HG03066 (cell line): ENCODE results near the gene COA1.
A peak's percentile ranks its signal among the peaks of the same experiment; 100 is the strongest.
"Not testable (repeated sequence)": the region's sequence is repeated elsewhere in the genome, so short reads cannot be mapped to it uniquely, and the experiment has no call there.

Source experiments
- ATAC-seq: cut with Tn5 transposase; IDR thresholded peaks from one replicate; pipeline ENCODE4 v1.9.1; 2021; ENCODE audit warnings: low read depth; ENCODE audit not compliant: unreplicated experiment

The COA1 gene

DNA sequence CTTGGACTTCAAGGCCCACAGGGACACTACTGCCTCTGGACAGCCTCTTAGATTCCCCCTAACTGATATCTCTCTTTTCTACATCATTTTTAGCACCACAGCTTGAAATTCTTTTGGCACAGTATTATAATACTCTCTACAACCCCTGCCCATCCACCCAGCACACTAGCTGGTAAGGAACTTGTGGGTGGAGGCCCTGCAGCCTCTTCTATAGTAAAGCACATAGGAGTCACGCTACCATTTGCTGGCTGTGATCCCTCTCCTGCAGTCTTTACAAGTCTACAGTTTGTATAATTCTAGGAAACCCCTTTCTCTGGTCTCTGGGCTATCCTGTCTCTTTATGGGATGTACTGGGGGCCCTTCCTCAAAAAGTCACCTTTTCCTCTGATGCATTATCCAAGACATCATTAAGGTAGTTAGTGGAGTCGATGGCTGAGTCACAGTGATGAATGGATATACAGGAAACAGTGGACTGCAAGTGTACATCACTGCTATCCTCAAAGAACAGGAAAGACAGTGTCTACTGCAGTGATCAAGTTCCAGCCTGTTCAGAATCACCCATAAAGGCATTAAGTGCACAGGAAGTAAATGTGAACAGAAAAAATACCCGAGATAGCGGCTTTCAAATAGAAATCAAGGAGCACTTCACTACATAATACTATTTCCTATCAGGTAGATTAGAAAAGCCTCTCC is 92.1 kb downstream of the COA1 start:
- ATAC-seq, result no peak

DNA sequence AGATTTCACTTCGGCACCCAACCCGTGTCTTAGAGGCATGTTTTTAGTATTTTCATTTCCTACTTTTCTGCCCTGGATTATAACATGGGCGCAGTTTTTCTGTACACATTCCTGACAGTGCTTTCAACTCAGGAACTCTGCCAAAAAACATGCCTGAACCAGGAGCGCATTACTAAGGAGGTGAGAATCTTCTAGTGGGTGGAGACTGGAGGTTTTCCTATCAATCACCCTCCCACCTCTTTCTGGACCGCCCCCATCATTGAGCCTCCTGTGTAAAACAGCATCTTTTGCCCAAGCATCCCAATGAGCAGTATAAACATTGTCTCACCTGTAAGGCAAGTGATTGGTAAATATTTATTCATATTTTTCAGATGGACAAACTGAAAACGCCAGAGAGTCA is 93.2 kb downstream of the COA1 start:
- no peak for ATAC-seq

- no peak for ATAC-seq
Observed at GRCh38 chr7:43634384-43634783, 94.9 kb downstream of the COA1 start.

DNA sequence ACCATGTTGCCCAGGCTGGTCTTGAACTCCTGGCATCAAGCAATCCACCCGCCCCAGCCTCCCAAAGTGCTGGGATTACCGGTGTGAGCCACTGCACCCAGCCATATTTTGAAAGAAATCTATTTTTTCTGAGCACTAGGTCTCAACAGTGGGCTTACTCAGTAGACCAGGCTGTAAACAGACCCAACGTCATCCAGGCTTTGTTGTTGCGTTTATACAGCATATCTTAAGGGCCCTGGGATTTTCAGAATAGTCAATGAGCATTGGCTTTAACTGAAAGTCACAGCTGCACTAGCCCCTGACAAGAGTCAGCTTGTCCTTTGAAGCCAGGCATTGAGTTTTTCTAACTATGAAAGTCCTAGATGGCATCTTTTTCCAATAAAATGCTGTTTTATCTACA is 96.6 kb downstream of the COA1 start:
- no peak for ATAC-seq

DNA sequence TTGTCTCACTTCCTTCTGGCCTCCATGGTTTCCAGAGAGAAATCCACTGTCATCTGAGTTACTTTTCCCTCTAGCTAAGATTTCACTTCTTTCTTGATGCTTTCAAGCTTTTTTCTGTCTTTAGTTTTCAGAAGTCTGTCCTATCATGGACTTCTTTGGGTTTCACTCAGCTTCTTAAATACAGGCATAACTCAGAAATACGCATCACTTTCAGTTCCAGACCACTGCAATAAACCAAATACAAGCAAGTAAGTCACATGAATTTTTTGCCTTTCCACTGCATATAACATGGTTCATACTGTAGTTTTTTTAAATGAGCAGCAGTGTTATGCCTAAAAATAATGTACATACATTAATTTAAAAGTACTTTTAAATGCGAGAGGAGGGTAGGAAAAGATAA is 97.8 kb downstream of the COA1 start:
- ATAC-seq, result no peak

GRCh38 chr7:43630482-43630881 is 98.8 kb downstream of the COA1 start:
- no peak for ATAC-seq

GRCh38 chr7:43629857-43630256 is 99.5 kb downstream of the COA1 start:
- ATAC-seq, result no peak

- no peak for ATAC-seq
Observed at GRCh38 chr7:43628431-43628830, 100.9 kb downstream of the COA1 start.

GRCh38 chr7:43627798-43628197 is 101.5 kb downstream of the COA1 start:
- not testable (repeated sequence) for ATAC-seq

DNA sequence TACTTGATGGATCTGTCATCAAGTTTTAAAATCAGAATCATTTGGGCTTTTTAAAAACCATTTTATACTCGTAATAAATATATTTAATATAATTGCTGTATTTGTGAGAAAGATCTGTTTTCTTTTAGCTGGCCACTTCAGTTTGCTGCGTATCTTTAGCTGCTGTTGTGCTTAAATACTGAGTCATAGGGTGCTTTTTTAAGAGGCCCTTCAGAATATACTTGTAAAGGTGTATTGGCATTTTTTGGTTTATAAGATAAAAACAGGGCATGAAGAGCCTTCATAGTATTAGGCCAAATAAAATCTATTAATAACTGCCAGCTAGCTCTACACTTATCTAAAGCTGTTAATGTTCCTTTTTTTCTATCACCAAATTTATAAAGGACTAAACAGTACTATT is 102.6 kb downstream of the COA1 start:
- no peak for ATAC-seq

- ATAC-seq, result no peak
Observed at GRCh38 chr7:43625980-43626379, 103.3 kb downstream of the COA1 start.

DNA sequence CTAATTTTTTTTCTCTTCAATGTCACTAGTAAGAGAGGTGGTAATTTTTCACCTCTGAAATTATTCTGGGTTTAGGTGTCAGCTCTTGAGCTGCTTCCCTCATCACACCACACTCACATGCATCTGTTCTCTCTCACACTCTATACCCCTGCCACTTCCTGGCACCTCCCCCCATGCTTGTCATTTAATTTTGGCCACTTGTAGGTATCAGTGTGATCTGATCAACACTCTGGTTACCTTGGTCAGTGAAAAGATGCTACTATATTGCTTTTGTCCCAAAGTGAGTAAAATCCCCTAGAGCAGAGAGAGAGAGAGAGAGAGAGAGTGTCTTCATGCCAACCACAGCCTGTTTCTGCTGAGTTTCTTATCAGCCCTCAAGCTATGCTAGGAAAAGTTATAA is 103.9 kb downstream of the COA1 start:
- ATAC-seq, result peak; percentile 41

DNA sequence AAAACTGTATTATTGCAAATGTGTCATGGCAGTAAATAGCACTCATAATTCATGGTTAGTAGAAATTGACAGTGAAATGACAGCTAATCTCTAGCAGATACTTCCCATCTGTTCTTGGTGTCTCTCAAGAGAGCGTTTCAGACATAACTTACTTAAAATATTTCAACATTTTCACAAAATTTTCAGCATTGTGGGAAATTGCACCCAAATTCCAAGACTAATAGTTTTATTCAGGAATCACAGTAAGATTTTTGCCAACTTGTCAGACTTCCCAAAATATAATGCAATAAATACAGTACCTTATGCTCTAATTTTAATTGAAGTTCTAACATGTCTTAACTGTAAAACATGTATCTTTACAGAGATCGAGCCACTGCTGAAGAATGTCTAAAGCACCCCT is 105.2 kb downstream of the COA1 start:
- ATAC-seq, result no peak

DNA sequence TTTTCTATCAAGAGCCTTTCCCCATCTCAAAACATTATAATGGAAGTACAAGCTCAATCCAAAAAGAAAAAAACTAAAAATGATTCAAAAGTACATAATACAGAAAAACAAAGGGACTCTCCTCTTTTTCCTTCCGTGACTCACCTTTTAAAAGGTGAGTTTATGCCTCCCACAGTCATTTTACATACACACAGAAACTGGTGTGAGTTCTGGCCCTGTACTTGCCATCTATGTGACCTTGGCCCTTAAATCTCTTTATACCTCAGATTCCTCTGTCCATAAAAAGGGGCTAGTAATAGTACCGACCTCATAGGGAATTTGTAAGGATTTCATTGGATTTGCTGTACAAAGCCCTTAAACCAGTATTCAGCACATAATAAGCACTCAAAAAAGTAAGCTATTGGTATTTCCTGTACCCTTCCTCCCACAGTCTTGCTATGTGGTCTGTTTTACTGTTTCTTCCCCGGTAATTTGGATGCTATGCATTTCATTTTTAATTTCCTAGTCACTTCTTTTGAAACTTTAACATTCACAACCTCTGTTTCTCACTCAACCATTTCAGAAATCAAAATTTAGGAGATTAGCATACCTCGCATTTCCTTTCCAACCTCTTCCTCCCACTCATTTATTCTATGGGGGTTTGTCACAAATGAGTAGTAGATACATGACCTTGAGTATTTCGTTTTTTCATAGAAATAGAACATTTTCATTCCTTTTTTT is 107.4 kb downstream of the COA1 start:
- ATAC-seq, result no peak

GRCh38 chr7:43619213-43620012 is 109.9 kb downstream of the COA1 start:
- ATAC-seq, result no peak

DNA sequence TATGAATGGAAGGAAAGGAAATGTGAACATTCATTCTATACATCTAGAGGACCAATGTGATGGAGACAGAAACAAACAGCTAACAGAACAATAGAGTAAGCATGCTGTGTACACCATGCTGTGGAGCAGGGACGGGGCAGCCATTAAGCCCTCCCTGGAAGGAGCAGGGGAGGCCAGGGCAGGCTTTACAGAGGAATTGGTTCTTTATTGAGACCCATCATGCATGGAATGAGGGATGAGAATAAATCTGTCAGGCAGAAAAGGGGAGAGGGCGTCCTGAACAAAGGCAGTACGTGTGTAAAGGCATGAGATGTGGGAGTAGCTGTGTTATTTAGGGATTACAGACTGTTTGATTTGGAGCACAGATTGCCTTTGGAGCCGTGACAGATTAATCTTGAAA is 111.2 kb downstream of the COA1 start:
- ATAC-seq, result no peak

DNA sequence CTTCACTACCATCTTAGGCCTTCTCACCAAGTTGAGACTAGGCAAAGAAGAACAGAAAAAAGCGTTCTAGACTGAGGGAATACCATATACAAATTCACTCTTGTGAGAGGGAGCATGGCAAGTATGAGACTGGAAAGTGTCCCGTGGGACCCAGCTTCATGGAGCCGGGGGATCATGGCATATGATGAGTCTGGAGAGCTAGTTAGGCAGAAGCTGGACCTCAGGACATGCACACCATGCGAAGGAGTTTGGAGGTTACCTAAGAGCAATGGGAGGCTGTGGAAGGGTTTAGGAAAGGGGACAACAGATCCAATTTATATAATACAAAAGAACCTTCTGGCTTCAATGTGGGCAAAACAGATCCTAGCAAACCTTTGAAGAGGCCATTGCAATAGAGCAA is 112.3 kb downstream of the COA1 start:
- no peak for ATAC-seq

- no peak for ATAC-seq
Observed at GRCh38 chr7:43615558-43616145, 113.7 kb downstream of the COA1 start.

GRCh38 chr7:43612599-43613589 is 116.4 kb downstream of the COA1 start:
- peak; percentile 62 for ATAC-seq

GRCh38 chr7:43612128-43612527 is 117.2 kb downstream of the COA1 start:
- ATAC-seq, result no peak
